IMR-90 (cell line): Measurements from ENCODE around the gene CEACAM3. TPM values are rescaled to one million over a fixed set of nuclear protein-coding genes. Genes with fewer than 3 reads are reported as not detected.
A peak's percentile ranks its signal among the peaks of the same experiment; 100 is the strongest.

Experiments
- ATAC-seq: fragments of 200-7000 bp; cut with Tn5 transposase; 2 replicates; pipeline ENCODE4 v1.9.1; 2020; ENCODE audit warnings: low read depth, mild to moderate bottlenecking, moderate library complexity
- BruUV-seq: library from RNA; stranded (reverse); fragments of 400-500 nt; replicated peaks from 2 replicates; lab custom pipeline; 2021; lab: Mats Ljungman, UMichigan
- CTCF ChIA-PET: fragments of 300-600 bp; formaldehyde crosslinking; extraction: SDS; loops from one replicate; lab custom pipeline; 2021; ENCODE audit warnings: antibody characterized with exemption; lab: Yijun Ruan, JAX
- POLR2A ChIA-PET: fragments of 300-600 bp; sonication (Branson Sonifier 250); formaldehyde crosslinking; loops from one replicate; lab custom pipeline; 2022; ENCODE audit warnings: antibody characterized with exemption; ENCODE audit not compliant: unreplicated experiment; lab: Charles Lee
- DNase-seq: peaks from one replicate; pipeline ENCODE4 v3.0.0; 2013
- H2AFZ ChIP-seq: replicated peaks from 2 replicates; pipeline ENCODE3; 2013; ENCODE audit warnings: low read length, mild to moderate bottlenecking; ENCODE audit not compliant: poor library complexity
- H2AK5ac ChIP-seq: 2 replicates; pipeline ENCODE4 v1.6.1; 2013; ENCODE audit warnings: low read depth, low read length, inconsistent platforms
- H2AK9ac ChIP-seq: replicated peaks from 2 replicates; pipeline ENCODE3; 2013; ENCODE audit warnings: mild to moderate bottlenecking, low read depth, low read length, moderate library complexity; ENCODE audit not compliant: poor library complexity
- H2BK120ac ChIP-seq: 2 replicates; pipeline ENCODE4 v1.6.1; 2013; ENCODE audit warnings: low read depth, low read length, inconsistent platforms
- H2BK15ac ChIP-seq: 3 replicates; pipeline ENCODE4 v1.6.1; 2013; ENCODE audit warnings: low read depth, low read length, inconsistent platforms
- H2BK20ac ChIP-seq: 2 replicates; pipeline ENCODE4 v1.6.1; 2013; ENCODE audit warnings: low read depth, mild to moderate bottlenecking, inconsistent platforms, low read length, moderate library complexity
- H2BK5ac ChIP-seq: 2 replicates; pipeline ENCODE4 v1.6.1; 2013; ENCODE audit warnings: mild to moderate bottlenecking, low read depth, low read length, inconsistent platforms; ENCODE audit not compliant: poor library complexity, severe bottlenecking
- H3K14ac ChIP-seq: replicated peaks from 2 replicates; pipeline ENCODE4 v1.6.1; 2013; ENCODE audit warnings: low read depth, low read length, inconsistent platforms
- H3K18ac ChIP-seq: 2 replicates; pipeline ENCODE4 v1.6.1; 2013; ENCODE audit warnings: low read depth, low read length, control low read depth
- H3K23ac ChIP-seq: 2 replicates; pipeline ENCODE4 v1.6.1; 2013; ENCODE audit warnings: low read depth, low read length, inconsistent platforms
- H3K27ac ChIP-seq: 2 replicates; pipeline ENCODE4 v1.5.1; 2013; ENCODE audit warnings: mild to moderate bottlenecking, control low read depth, low read length; ENCODE audit not compliant: insufficient read depth
- H3K27me3 ChIP-seq: 2 replicates; pipeline ENCODE4 v1.6.1; 2013; ENCODE audit warnings: low read length; ENCODE audit not compliant: control insufficient read depth, insufficient read depth
- H3K36me3 ChIP-seq: 2 replicates; pipeline ENCODE4 v1.6.1; 2013; ENCODE audit warnings: low read length, mixed read lengths; ENCODE audit not compliant: control insufficient read depth, insufficient read depth
- H3K4ac ChIP-seq: 2 replicates; pipeline ENCODE4 v1.6.1; 2013; ENCODE audit warnings: low read depth, low read length, inconsistent platforms
- H3K4me1 ChIP-seq: 2 replicates; pipeline ENCODE4 v1.6.1; 2013; ENCODE audit warnings: low read length, mixed read lengths; ENCODE audit not compliant: control insufficient read depth, insufficient read depth
- H3K4me2 ChIP-seq: 2 replicates; pipeline ENCODE4 v1.6.1; 2013; ENCODE audit warnings: low read depth, mild to moderate bottlenecking, control low read depth, low read length, moderate library complexity
- H3K4me3 ChIP-seq: 2 replicates; pipeline ENCODE4 v1.5.1; 2013; ENCODE audit warnings: low read depth, mild to moderate bottlenecking, control low read depth, low read length, moderate library complexity; ENCODE audit not compliant: insufficient read depth
- H3K56ac ChIP-seq: 2 replicates; pipeline ENCODE4 v1.6.1; 2013; ENCODE audit warnings: low read length, inconsistent platforms; ENCODE audit not compliant: insufficient read depth; ENCODE audit errors: extremely low read depth
- H3K79me1 ChIP-seq, 2 experiments: 2 replicates each; pipeline ENCODE4 v1.6.1; 2013; ENCODE audit warnings: low read length in 2 of 2, inconsistent platforms in 1 of 2, low read depth in 1 of 2
- H3K9ac ChIP-seq: 2 replicates; pipeline ENCODE4 v1.6.1; 2013; ENCODE audit warnings: low read depth, low read length, control low read depth
- H3K9me1 ChIP-seq: 2 replicates; pipeline ENCODE4 v1.6.1; 2013; ENCODE audit warnings: low read length, inconsistent platforms; ENCODE audit not compliant: insufficient read depth
- H3K9me3 ChIP-seq: 2 replicates; pipeline ENCODE4 v1.6.1; 2013; ENCODE audit warnings: low read length; ENCODE audit not compliant: control insufficient read depth, insufficient read depth
- H4K20me1 ChIP-seq: 2 replicates; pipeline ENCODE4 v1.6.1; 2013; ENCODE audit warnings: low read length, inconsistent platforms; ENCODE audit not compliant: insufficient read depth
- H4K5ac ChIP-seq: 2 replicates; pipeline ENCODE4 v1.6.1; 2013; ENCODE audit warnings: mild to moderate bottlenecking, low read depth, low read length, control low read depth
- H4K8ac ChIP-seq, 2 experiments: 2 replicates each; pipeline ENCODE4 v1.6.1; 2013; ENCODE audit warnings: low read depth in 2 of 2, low read length in 2 of 2, control low read depth in 1 of 2, inconsistent platforms in 1 of 2
- H4K91ac ChIP-seq: 2 replicates; pipeline ENCODE4 v1.6.1; 2013; ENCODE audit warnings: low read depth, low read length, inconsistent platforms; ENCODE audit not compliant: insufficient read depth
- MAZ ChIP-seq: IDR thresholded peaks from 2 replicates; pipeline ENCODE4 v1.6.1; 2012; ENCODE audit warnings: low read depth, mild to moderate bottlenecking, low read length, improper control_type of control experiment, moderate library complexity, borderline replicate concordance
- WGBS, 2 experiments: methylation state at CpG; one replicate each; pipeline versions ENCODE4 v1.1.5 to v1.1.7; 2013; ENCODE audit warnings: missing lambda C conversion rate in 2 of 2; ENCODE audit not compliant: insufficient read length in 1 of 2; ENCODE audit errors: extremely low coverage in 2 of 2; 5-methylcytosine and 5-hydroxymethylcytosine counted together
- dilution Hi-C: fragments of 300-500 bp; cut with HindIII; formaldehyde crosslinking; loops from one replicate; pipeline ENCODE4 v1.14.3; 2018; ENCODE audit warnings: low sequenced_read_pairs; ENCODE audit not compliant: unreplicated experiment
- in situ Hi-C: fragments of 300-500 bp; cut with MboI; formaldehyde crosslinking; loops from 3 replicates; pipeline ENCODE4 v1.14.3; 2019; ENCODE audit warnings: low sequenced_read_pairs, inconsistent platforms, mixed read lengths
- intact Hi-C: fragments of 100-400 bp; cut with micrococcal nuclease; formaldehyde crosslinking; loops from 2 replicates; pipeline ENCODE4 v1.10.0; 2022
- polyA plus RNA-seq, 3 experiments: library from polyadenylated mRNA; depleted of rRNA; stranded (reverse); fragments of >200 nt; gene quantifications; 2 replicates each; pipeline ENCODE4 v1.2.3, GENCODE V29; 2012; ENCODE audit warnings: low replicate concordance in 1 of 3
- total RNA-seq: library from RNA; depleted of rRNA; stranded (reverse); fragments of >200 nt; gene quantifications from 2 replicates; pipeline ENCODE4 v1.2.3, GENCODE V29; 2012
- TF ChIP-seq, protein P1 (sequence below): conservative IDR thresholded peaks from 2 replicates; pipeline ENCODE4 v1.5.1; 2012; ENCODE audit warnings: mild to moderate bottlenecking, low read depth, low read length, improper control_type of control experiment

The CEACAM3 gene
- total and polyA plus RNA-seq, 2 of the 4 experiments (the other 2 are of a cell fraction): not detected

DNA sequence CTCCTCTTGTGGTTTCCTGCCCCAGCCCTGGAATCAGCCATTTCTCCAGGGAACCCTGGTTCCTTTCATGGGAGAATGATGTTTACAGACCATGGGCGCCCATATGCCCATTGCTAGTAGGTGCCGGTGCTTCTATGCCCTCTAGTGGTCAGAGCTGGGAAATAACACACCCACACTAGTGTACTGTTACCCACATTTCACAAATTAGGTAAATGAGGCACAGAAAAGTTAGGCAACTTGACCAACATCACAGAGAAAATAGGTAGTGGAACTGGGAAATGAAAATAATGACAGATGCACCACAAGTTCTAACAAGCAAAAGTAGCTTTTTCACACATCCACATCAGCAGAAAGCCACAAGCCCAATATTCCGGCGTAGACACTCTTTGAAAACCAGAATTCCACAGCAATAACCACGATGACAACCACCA is 1.3 kb upstream of the CEACAM3 start:
- Histone ChIP-seq H4K5ac (no peak overlapping the region), H4K91ac (no peak overlapping the region), H3K27ac (no peak overlapping the region), H4K20me1 (no peaks in the 10 kb centered on the region), H3K23ac (no peak overlapping the region), H2BK5ac (no peak overlapping the region), H2BK15ac (no peak overlapping the region), H3K4me3 (no peak overlapping the region), H2AK9ac (no peak overlapping the region), H3K56ac (no peak overlapping the region), H2BK20ac (no peak overlapping the region), H3K27me3 (peaks cover 3% of the 10 kb centered on the region), H3K4me1 (no peaks in the 10 kb centered on the region), H3K9ac (no peak overlapping the region), H4K8ac (no peak overlapping the region), H2AK5ac (no peak overlapping the region), H3K14ac (no peak overlapping the region), H3K4me2 (no peak overlapping the region), H2AFZ (no peak overlapping the region), H3K9me1 (no peaks in the 10 kb centered on the region), H2BK120ac (no peak overlapping the region), H3K9me3 (no peaks in the 10 kb centered on the region), H3K4ac (no peak overlapping the region), H3K18ac (no peak overlapping the region), H3K79me1 (no peaks in the 10 kb centered on the region), H3K36me3 (no peaks in the 10 kb centered on the region)
- DNase-seq (peak; percentile 16), ATAC-seq (peak; percentile 97)
- in situ Hi-C loops: no loop called here
- no peak for TF ChIP-seq MAZ
- TF ChIP-seq, protein P1, sequence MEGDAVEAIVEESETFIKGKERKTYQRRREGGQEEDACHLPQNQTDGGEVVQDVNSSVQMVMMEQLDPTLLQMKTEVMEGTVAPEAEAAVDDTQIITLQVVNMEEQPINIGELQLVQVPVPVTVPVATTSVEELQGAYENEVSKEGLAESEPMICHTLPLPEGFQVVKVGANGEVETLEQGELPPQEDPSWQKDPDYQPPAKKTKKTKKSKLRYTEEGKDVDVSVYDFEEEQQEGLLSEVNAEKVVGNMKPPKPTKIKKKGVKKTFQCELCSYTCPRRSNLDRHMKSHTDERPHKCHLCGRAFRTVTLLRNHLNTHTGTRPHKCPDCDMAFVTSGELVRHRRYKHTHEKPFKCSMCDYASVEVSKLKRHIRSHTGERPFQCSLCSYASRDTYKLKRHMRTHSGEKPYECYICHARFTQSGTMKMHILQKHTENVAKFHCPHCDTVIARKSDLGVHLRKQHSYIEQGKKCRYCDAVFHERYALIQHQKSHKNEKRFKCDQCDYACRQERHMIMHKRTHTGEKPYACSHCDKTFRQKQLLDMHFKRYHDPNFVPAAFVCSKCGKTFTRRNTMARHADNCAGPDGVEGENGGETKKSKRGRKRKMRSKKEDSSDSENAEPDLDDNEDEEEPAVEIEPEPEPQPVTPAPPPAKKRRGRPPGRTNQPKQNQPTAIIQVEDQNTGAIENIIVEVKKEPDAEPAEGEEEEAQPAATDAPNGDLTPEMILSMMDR: peak; percentile 56
- no TSS peak for BruUV-seq
- intact Hi-C loops: loop anchor here (10.0 kb wide), 1 partner anchor 160 kb away; the partner anchor contains the start of gene RABAC1
- WGBS, 2 experiments: no CpG with 5 or more reads among the region's 5 CpGs
- ChIA-PET CTCF (interaction anchor here (0.8 to 2.2 kb wide), 2 partner anchors 10 to 14 kb away, joined by 3 to 11 read pairs; no protein-coding TSS in a partner anchor), POLR2A (no interaction called here)
- dilution Hi-C loops: no loop called here
